Measurements from ENCODE around the gene MAN1C1.

DNA sequence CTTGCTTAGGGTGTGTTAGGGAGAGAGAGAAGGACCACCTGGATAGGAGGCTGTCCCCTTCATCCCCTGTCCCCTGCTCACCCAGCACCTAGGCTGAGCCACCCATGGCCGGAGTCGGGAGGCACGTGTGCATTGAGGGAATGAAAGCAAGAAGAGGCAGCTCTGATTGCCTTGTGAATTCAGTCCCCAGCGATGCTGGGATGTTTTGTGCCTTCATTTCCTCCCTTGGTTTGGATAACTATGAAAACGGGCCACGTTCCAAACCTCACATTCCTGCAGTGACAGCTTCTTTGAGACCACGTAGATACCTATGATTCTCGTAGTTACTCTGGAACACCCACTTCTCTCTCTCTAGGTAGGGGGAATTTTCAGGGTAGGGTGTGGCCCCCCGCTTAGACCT, 67.1 kb downstream of the MAN1C1 start:
- no peak for TF ChIP-seq RAD21 (conservative IDR thresholded peaks at IDR 0.05)
- TF ChIP-seq, protein P1, sequence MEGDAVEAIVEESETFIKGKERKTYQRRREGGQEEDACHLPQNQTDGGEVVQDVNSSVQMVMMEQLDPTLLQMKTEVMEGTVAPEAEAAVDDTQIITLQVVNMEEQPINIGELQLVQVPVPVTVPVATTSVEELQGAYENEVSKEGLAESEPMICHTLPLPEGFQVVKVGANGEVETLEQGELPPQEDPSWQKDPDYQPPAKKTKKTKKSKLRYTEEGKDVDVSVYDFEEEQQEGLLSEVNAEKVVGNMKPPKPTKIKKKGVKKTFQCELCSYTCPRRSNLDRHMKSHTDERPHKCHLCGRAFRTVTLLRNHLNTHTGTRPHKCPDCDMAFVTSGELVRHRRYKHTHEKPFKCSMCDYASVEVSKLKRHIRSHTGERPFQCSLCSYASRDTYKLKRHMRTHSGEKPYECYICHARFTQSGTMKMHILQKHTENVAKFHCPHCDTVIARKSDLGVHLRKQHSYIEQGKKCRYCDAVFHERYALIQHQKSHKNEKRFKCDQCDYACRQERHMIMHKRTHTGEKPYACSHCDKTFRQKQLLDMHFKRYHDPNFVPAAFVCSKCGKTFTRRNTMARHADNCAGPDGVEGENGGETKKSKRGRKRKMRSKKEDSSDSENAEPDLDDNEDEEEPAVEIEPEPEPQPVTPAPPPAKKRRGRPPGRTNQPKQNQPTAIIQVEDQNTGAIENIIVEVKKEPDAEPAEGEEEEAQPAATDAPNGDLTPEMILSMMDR (IDR thresholded peaks at IDR 0.05; ENCODE audit: poor library complexity, severe bottlenecking): no peak
- TF ChIP-seq EP300 (conservative IDR thresholded peaks at IDR 0.05; ENCODE audit: poor library complexity, severe bottlenecking): no peak
- no peak for TF ChIP-seq POLR2AphosphoS5 (IDR thresholded peaks at IDR 0.05)
- no peak for TF ChIP-seq SMC3 (conservative IDR thresholded peaks at IDR 0.05; ENCODE audit: poor library complexity)
- TF ChIP-seq EZH2 (IDR thresholded peaks at IDR 0.05; ENCODE audit: borderline replicate concordance, insufficient read depth, low read length, poor library complexity, severe bottlenecking): no peak
- no peak for TF ChIP-seq REST (IDR thresholded peaks at IDR 0.05; ENCODE audit: borderline replicate concordance)
